Uterus (tissue), 4 donors: ENCODE measurements around the gene TGFB1. TPM values are rescaled to one million over a fixed set of nuclear protein-coding genes. Genes with fewer than 3 reads are reported as not detected.

ENCODE experiments used
- DNase-seq, 2 donors: peaks; one replicate each; pipeline ENCODE4 v3.0.0-alpha.2; 2019 to 2020
- H3K27ac ChIP-seq, 2 donors: fragments of 200-600 bp; sonication (generic); 1 replicate in 1 of 2; 2 replicates in 1 of 2; pipeline ENCODE4 v1.5.1; 2016 to 2018
- H3K27me3 ChIP-seq, 2 donors: fragments of 200-600 bp; sonication (generic); one replicate each; pipeline ENCODE4 v1.5.1; 2018 to 2019; ENCODE audit warnings: control low read depth in 1 of 2
- H3K36me3 ChIP-seq, 2 donors: fragments of 200-600 bp; sonication (generic); one replicate each; pipeline ENCODE4 v1.5.1; 2019; ENCODE audit warnings: control low read depth in 1 of 2
- H3K4me1 ChIP-seq, 2 donors: fragments of 200-600 bp; sonication (generic); one replicate each; pipeline ENCODE4 v1.5.1; 2018 to 2019; ENCODE audit warnings: control low read depth in 1 of 2
- H3K4me3 ChIP-seq, 2 donors: fragments of 200-600 bp; sonication (generic); 1 replicate in 1 of 2; 2 replicates in 1 of 2; pipeline ENCODE4 v1.5.1; 2018 to 2019; ENCODE audit warnings: mild to moderate bottlenecking in 1 of 2
- H3K9me3 ChIP-seq, 2 donors: fragments of 200-600 bp; sonication (generic); one replicate each; pipeline ENCODE4 v1.5.1; 2019; ENCODE audit warnings: control low read depth in 1 of 2
- CTCF ChIP-seq, 4 experiments: fragments of 200-600 bp in 2 of 4; fragments of 450-650 bp in 2 of 4; sonication (generic) in 2 of 4; IDR thresholded peaks; one replicate each; pipeline ENCODE4 v1.5.1; 2016 to 2019; ENCODE audit warnings: antibody characterized with exemption in 4 of 4, mild to moderate bottlenecking in 2 of 4, moderate library complexity in 1 of 4
- POLR2A ChIP-seq, 2 donors: fragments of 450-650 bp; IDR thresholded peaks; one replicate each; pipeline ENCODE4 v1.6.1; 2016; ENCODE audit warnings: antibody characterized with exemption in 2 of 2, mild to moderate bottlenecking in 1 of 2, moderate library complexity in 1 of 2
- intact Hi-C: fragments of 100-400 bp; cut with DNase I; formaldehyde crosslinking; loops from one replicate; pipeline ENCODE4 v1.15.1; 2023; ENCODE audit warnings: low total_unique reads
- total RNA-seq, 4 donors: library from RNA; depleted of rRNA in 3 of 4; stranded (reverse); fragments of >200 nt in 3 of 4; gene quantifications; one replicate each; pipeline versions ENCODE4 v1.1.0 to v1.2.4, GENCODE V29; 2014 to 2023
- donor health status: DM: yes; HTN: yes; CAD: no.

The TGFB1 gene
- total RNA-seq, 4 donors from 2014 or later: 6.7 to 61.7 (median 15.7) TPM

GRCh38 chr19:41323430-41324125, 30.1 kb downstream of the TGFB1 start:
- H3K27ac ChIP-seq: peak overlapping the region; percentile 96 to 99
- H3K27me3 ChIP-seq: no peaks in the 10 kb centered on the region
- DNase-seq: peak; percentile 86 to 92
- intact Hi-C loops: no loop called here
- no peaks in the 10 kb centered on the region for H3K36me3 ChIP-seq
- H3K4me3 ChIP-seq: no peak overlapping the region
- peaks cover 10 to 46% of the 10 kb centered on the region in 2 donors for H3K4me1 ChIP-seq
- TF ChIP-seq POLR2A (IDR thresholded peaks at IDR 0.05) (peak; percentile 32 to 44), CTCF (IDR thresholded peaks at IDR 0.05) (peak in 2 of 4 experiments; percentile 11 to 14)
- no peaks in the 10 kb centered on the region for H3K9me3 ChIP-seq

GRCh38 chr19:41323023-41323422, 30.7 kb downstream of the TGFB1 start:
- TF ChIP-seq CTCF (IDR thresholded peaks at IDR 0.05) (no peak), POLR2A (IDR thresholded peaks at IDR 0.05) (no peak)
- no peaks in the 10 kb centered on the region for H3K27me3 ChIP-seq
- no peak overlapping the region for H3K4me3 ChIP-seq
- intact Hi-C loops: no loop called here
- no peaks in the 10 kb centered on the region for H3K36me3 ChIP-seq
- H3K9me3 ChIP-seq: no peaks in the 10 kb centered on the region
- DNase-seq: peak; percentile 62 to 76
- H3K4me1 ChIP-seq: peaks cover 10 to 46% of the 10 kb centered on the region in 2 donors
- peak overlapping the region; percentile 96 to 99 for H3K27ac ChIP-seq

GRCh38 chr19:41322451-41322850, 31.3 kb downstream of the TGFB1 start:
- H3K27me3 ChIP-seq: no peaks in the 10 kb centered on the region
- intact Hi-C loops: no loop called here
- TF ChIP-seq POLR2A (IDR thresholded peaks at IDR 0.05): no peak
- TF ChIP-seq CTCF (IDR thresholded peaks at IDR 0.05): no peak
- H3K27ac ChIP-seq: peak overlapping the region; percentile 96 to 99
- peaks cover 10 to 44% of the 10 kb centered on the region in 2 donors for H3K4me1 ChIP-seq
- DNase-seq: peak in 1 of 2 donors; percentile 33
- no peaks in the 10 kb centered on the region for H3K36me3 ChIP-seq
- no peaks in the 10 kb centered on the region for H3K9me3 ChIP-seq
- H3K4me3 ChIP-seq: no peak overlapping the region

- no peaks in the 10 kb centered on the region for H3K27me3 ChIP-seq
- intact Hi-C loops: no loop called here
- no peak overlapping the region for H3K4me3 ChIP-seq
- TF ChIP-seq CTCF (IDR thresholded peaks at IDR 0.05) (peak; percentile 42 to 76 (median 66)), POLR2A (IDR thresholded peaks at IDR 0.05) (no peak)
- H3K9me3 ChIP-seq: no peaks in the 10 kb centered on the region
- peaks cover 10 to 40% of the 10 kb centered on the region in 2 donors for H3K4me1 ChIP-seq
- peak; percentile 59 to 62 for DNase-seq
- H3K27ac ChIP-seq: peak overlapping the region; percentile 96 to 99
- H3K36me3 ChIP-seq: no peaks in the 10 kb centered on the region
These were observed 32.0 kb downstream of the TGFB1 start for GRCh38 chr19:41321600-41322270.

GRCh38 chr19:41321204-41321599, 32.5 kb downstream of the TGFB1 start:
- intact Hi-C loops: no loop called here
- Histone ChIP-seq H3K4me3 (no peak overlapping the region), H3K9me3 (no peaks in the 10 kb centered on the region), H3K4me1 (peaks cover 10 to 36% of the 10 kb centered on the region in 2 donors), H3K36me3 (no peaks in the 10 kb centered on the region), H3K27me3 (no peaks in the 10 kb centered on the region), H3K27ac (peak overlapping the region; percentile 96 to 99)
- DNase-seq: no peak
- TF ChIP-seq POLR2A (IDR thresholded peaks at IDR 0.05) (no peak), CTCF (IDR thresholded peaks at IDR 0.05) (no peak)
